GM13976 (cell line): ENCODE data around the gene ZDHHC18.
"Not testable (repeated sequence)": the region's sequence is repeated elsewhere in the genome, so short reads cannot be mapped to it uniquely, and the experiment has no call there.

ENCODE experiments used
- DNase-seq: peaks from one replicate; pipeline ENCODE4 v3.0.0; 2012; ENCODE audit warnings: low spot score
- in situ Hi-C: fragments of 300-500 bp; cut with MboI; formaldehyde crosslinking; loops from one replicate; pipeline ENCODE4 v1.12.0; 2022; ENCODE audit warnings: low sequenced_read_pairs, mixed read lengths, inconsistent platforms; ENCODE audit not compliant: unreplicated experiment
- TF ChIP-seq, protein P1 (sequence below): IDR thresholded peaks from 2 replicates; pipeline ENCODE4 v1.5.1; 2012; ENCODE audit warnings: borderline replicate concordance, mild to moderate bottlenecking; ENCODE audit not compliant: insufficient read depth; ENCODE audit errors: extremely low read depth, missing control alignments, control extremely low read depth

ZDHHC18 gene

DNA sequence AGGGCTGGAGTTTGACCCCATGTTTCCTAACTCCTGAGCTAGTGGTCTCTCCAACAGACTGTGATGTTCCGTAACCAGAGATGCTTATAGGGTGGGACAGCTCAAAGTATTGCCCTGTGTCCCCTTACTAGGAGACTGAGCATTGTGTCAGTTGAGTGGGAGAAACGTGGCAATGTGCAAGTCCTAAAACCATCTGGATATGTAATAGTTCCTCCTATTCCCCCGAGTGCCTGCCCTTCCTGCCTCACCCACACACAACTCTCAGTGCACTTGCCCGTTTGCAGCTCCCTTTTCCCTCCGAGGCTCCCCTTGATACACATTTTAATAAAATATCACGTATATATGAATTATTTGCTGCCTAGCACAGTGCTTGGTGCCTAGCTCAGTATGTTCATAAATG, 35.3 kb upstream of the ZDHHC18 start:
- in situ Hi-C loops = no loop called here
- TF ChIP-seq, protein P1, sequence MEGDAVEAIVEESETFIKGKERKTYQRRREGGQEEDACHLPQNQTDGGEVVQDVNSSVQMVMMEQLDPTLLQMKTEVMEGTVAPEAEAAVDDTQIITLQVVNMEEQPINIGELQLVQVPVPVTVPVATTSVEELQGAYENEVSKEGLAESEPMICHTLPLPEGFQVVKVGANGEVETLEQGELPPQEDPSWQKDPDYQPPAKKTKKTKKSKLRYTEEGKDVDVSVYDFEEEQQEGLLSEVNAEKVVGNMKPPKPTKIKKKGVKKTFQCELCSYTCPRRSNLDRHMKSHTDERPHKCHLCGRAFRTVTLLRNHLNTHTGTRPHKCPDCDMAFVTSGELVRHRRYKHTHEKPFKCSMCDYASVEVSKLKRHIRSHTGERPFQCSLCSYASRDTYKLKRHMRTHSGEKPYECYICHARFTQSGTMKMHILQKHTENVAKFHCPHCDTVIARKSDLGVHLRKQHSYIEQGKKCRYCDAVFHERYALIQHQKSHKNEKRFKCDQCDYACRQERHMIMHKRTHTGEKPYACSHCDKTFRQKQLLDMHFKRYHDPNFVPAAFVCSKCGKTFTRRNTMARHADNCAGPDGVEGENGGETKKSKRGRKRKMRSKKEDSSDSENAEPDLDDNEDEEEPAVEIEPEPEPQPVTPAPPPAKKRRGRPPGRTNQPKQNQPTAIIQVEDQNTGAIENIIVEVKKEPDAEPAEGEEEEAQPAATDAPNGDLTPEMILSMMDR = no peak
- no peak for DNase-seq

DNA sequence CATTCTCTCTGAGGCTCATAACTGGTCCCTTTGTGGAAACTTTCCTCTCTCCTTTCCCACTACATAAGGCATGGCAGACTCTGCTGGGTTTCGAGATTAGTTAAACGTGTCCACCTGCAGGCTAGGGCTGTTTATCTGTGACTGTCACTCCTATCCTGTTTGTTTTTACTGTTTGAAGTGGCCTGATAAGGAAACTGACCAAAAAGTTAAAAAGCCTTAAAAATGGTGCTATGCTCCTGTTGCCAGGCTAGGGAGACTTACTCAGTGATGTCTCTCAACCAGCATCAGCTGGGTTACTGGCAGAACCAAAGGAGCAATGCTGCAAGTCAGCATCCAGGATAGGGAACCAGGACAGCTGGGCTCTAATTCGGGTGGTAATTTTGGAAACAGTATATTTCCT, 34.9 kb upstream of the ZDHHC18 start:
- TF ChIP-seq, protein P1 = no peak
- DNase-seq = no peak
- in situ Hi-C loops = no loop called here

DNA sequence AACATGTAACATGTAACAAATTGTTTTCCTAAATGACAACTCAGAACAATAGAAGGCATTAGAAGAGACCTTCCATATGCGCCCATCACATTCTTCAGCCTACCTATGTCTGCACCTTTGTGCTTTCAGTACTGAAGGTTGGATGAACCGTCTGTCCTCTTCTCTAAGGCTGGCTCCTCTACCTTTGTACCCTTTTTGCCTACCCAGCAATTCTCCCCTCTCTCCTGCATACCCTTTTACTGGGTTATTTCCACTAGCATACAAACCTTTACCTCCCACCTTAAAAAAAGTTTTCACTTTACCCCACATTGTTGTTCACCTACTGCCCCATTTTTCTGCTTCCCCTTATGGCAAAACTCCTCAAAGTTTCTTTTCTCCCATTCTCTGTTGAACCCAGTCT, 33.6 kb upstream of the ZDHHC18 start:
- DNase-seq = no peak
- in situ Hi-C loops = no loop called here
- TF ChIP-seq, protein P1 = no peak

DNA sequence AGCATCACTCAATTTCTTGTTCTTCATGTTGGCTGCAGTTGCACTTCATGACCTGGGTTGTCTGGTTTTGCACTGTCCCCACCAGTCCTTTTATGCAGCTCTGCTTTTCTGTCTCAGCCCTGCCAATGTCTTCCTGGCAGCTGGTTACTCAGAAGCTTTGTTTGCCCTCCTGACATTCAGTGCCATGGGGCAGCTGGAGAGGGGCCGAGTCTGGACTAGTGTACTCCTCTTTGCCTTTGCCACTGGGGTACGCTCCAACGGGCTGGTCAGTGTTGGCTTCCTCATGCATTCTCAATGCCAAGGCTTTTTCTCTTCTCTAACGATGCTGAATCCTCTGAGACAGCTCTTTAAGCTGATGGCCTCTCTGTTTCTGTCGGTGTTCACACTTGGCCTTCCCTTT, 32.1 kb upstream of the ZDHHC18 start:
- in situ Hi-C loops = no loop called here
- no peak for DNase-seq
- TF ChIP-seq, protein P1 = no peak

DNA sequence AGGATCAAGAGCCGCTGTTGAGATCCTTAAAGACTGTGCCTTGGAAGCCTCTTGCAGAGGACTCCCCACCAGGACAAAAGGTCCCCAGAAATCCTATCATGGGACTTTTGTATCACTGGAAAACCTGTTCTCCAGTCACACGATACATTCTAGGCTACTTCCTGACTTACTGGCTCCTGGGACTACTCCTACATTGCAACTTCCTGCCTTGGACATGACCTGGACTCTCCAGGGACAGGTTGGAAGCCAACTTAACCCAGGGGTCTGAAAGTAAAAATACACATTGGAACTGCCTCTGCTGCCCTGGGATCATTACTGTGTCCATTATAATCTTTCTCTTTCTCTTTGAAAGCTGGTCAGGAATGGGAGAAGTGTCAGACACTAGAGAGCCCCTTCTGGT, 28.9 kb upstream of the ZDHHC18 start:
- DNase-seq = no peak
- TF ChIP-seq, protein P1 = no peak
- in situ Hi-C loops = no loop called here

DNA sequence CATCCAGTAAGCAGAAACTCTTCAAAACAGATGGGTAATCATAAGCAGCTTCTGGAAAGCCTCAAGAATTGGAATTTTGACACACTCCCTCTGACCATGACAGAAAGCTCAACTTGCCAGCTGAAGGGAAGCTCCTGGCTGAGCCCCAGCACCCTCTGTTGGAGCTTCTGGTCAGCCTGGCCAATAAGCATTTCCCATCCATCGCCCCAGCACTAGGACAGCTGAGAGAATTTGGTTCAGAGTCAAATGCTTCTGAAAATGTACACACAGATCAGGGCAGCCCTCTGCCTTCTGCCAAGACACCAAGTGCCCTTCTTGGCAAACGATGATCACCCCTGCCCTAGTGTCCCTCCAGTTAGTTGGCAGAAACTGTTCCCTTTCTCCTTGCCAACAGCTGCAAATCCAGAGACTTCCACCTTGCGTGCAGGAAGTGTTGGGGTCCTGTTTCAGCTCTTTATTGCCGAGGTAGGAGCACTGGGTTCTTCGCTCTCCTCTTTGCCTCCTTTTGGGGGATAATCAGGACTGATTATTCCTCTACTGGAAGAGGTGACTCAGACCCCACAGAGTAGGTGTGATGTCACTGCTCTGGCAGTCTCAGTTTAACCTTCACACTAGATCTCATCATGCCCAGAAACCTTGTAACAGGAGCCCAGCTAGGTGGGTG, 26.9 kb upstream of the ZDHHC18 start:
- no peak for DNase-seq
- in situ Hi-C loops = no loop called here
- TF ChIP-seq, protein P1 = no peak

DNA sequence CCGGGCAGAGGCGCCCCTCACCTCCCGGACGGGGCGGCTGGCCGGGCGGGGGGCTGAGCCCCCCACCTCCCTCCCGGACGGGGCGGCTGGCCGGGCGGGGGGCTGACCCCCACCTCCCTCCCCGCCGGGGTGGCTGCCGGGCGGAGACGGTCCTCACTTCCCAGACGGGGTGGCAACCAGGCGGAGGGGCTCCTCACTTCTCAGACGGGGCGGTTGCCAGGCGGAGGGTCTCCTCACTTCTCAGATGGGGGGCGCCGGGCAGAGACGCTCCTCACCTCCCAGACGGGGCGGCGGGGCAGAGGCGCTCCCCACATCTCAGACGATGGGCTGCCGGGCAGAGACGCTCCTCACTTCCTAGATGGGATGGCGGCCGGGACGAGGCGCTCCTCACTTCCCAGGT, 22.6 kb upstream of the ZDHHC18 start:
- DNase-seq, in situ Hi-C loops: not testable (repeated sequence)
